GM18870 (cell line): ENCODE results near the gene DUS1L.

Source experiments
- ATAC-seq: cut with Tn5 transposase; IDR thresholded peaks from one replicate; pipeline ENCODE4 v1.9.1; 2021; ENCODE audit warnings: moderate library complexity; ENCODE audit not compliant: unreplicated experiment

Gene DUS1L

DNA sequence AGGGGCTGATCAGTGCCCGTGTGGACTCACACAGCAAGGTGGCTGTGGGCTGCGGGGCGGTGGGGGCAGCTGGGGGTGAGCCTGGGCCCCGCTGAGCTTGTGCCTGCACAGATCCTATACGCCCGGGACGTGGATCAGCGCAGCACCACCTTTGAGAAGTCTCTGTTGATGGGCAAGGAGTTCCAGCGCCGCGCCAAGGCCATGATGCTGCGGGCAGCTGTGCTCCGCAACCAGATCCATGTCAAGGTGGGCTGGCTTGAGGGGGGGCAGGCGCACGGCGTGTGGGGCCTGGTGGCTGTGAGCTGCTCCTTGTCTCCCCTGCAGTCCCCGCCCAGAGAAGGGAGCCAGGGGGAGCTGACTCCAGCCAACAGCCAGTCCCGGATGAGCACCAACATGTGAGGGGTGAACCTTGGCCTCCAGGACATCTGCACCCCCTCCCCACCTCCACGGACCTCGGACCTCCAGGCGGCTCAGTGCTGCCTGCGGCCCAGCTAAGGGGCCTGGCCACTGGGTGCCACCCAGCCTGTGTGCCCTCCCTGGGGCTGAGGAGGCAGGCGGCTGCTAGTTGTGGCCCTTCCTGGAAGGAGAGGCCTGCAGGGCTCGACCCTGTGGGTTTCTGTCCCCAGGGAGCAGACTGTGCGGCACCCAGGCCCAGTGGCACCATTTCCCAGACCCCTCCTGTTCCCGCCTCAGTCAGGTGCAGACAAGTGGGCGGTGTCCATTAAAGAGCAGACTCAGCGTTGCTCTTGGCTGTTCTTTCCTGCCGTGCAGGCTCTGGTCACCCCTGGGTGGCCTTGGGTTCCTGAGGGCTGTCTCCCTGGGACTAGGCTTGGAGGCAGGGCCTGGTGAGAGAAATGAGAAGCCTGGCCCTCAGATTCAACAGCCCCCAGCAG, 8.6 kb downstream of the DUS1L start:
- no peak for ATAC-seq

DNA sequence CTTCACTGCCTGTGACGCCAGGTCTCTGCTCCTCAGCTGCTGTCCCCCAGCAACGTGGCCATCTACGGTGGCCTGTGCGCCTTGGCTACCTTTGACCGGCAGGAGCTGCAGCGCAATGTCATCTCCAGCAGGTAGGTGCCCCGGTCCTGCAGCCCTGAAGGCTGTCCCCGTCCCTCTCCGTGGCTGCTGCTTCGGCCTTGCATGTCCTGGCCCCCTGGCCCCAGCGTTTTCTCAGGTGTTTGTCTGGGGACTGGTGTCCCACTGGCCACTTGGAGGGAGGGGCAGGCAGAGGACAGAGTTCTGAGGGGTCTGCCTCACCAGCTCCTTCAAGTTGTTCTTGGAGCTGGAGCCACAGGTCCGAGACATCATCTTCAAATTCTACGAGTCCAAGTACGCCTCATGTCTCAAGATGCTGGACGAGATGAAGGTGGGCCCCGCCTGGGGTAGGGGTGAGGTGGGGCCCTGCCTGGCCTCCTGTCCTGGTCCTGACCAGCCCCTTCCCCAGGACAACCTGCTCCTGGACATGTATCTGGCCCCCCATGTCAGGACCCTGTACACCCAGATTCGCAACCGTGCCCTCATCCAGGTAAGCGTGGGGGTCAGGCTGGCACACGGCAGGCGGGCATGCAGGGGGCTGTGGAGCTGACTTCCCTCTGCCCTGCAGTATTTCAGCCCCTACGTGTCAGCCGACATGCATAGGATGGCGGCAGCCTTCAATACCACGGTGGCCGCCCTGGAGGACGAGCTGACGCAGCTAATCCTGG, 9.5 kb downstream of the DUS1L start:
- ATAC-seq, result no peak

DNA sequence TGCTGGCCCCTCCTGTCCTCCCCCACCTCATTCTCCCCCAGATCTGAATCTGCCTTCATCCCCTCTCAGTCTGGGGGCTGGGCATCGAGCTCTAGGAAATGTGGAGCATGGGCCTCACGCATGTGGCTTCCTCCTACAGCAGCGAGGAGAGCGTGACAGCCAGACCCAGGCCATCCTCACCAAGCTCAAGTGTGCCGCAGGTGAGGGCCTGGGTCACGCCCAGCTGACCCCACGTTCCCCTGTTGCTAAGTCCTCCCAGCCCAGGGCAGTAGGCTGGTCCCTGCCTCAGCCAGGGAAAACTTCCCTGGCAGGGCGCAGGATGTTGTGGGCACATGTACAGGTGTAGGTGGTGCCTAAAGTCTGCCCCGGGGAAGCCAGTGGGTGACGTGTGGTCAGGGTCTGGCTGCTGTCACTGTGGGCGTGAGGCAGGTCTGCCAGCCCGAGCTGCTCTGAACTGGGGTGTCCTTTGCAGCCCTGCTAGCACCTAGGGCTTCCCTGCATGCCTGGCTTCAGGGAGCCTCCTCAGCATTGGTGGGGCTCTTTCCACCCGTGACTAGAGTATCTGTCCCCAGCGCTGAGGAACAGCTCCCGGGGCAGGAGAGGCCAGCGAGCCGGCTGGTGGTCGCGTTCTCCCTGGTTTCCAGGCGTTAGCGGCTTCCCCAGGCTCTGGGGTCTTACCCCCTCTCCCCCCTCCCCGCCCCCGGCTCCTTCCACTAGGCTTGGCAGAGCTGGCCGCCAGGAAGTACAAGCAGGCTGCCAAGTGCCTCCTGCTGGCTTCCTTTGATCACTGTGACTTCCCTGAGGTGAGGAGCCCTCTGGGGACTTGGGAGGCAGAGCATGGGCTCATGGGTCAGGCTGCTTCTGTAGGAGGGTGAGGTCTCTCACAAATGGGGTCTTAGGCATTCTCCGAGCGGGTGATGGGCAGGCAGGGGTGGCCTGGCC, 10.3 kb downstream of the DUS1L start:
- ATAC-seq, result no peak

DNA sequence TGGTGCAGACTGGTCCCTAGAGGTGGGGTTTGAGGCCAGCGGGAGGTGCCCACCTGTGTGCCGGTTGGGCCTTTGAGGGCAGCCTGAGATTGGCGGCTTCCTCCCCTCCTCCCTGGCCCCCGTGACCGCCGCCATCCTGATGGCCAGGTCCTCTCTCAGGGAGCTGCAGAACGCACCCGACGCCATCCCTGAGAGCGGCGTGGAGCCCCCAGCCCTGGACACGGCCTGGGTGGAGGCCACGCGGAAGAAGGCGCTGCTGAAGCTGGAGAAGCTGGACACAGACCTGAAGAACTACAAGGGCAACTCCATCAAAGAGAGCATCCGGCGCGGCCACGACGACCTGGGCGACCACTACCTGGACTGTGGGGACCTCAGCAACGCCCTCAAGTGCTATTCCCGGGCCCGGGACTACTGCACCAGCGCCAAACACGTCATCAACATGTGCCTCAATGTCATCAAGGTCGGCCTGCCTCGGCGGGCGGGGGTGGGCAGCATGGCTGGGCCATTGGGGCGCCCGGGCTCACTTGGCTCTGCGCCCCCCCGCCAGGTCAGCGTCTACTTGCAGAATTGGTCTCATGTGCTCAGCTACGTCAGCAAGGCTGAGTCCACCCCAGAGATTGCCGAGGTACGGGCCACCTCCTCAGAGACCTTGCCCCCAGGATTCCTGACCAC, 11.1 kb downstream of the DUS1L start:
- no peak for ATAC-seq

DNA sequence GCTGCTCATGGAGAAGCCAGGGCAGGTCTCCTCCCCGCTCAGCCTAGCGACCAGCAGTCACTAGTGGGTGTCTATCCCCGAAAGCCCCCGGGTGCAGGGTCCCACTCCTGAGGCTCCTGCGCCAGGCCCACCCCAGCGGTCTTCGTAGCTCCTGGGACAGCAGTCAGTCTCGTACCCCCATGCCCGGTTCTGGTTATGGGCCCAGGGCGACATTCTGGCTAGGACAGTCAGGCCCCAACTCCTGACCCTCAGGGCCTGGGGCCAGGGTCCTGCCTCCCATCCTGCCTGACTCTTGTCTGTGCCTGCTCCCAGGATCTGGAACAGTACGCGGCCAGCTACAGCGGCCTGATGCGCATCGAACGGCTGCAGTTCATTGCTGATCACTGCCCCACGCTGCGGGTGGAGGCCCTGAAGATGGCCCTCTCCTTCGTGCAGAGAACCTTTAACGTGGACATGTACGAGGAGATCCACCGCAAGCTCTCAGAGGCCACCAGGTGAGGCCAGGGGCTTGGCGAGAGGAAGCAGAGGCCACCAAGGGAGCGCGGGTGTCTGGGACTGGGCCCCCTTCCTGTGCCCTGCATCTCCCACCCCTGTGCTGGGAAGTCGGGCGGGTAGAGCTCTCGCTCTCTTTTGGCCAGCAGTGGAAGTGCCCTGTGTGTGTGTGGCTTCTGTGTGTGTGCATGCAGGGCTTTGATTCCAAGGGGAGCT, 11.9 kb downstream of the DUS1L start:
- ATAC-seq, result no peak

DNA sequence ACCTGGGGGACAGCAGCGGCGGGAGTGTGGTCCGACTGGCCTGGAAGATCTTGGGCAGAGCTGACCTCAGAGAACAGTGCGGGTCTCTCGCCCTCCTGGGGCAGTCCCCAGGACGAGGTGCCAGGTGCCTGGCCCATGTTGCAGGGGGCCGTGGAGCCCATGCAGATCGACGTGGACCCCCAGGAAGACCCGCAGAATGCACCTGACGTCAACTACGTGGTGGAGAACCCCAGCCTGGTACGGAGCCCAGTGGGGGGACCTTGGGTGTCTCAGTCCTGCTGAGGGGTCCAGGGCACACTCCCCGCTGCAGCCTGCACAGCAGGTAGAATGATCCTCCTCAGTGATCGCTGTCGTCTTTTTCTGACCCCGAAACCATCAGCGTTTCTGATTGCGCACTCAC, 12.5 kb downstream of the DUS1L start:
- no peak for ATAC-seq

DNA sequence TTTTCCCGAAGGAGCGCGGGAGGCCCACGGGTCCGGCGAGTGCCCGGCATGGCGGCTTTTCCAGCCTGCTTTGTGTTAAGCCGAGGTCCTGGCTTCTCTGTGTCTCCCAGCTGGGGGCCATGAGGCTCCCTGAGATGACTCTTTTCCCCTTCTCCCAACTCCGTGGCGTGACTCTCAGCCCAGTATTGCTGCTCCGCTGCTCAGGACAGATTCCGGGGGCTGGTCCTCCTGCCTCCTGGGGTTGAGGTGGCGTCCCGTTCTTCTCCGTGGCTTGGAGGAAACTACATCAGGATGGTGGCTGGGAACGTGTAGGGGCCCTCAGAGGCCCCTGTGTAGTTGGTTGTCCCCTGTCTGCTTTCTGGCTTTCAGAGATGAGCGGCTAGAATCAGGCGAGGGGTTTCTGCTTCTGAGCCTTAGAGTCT, 13.0 kb downstream of the DUS1L start:
- no peak for ATAC-seq

DNA sequence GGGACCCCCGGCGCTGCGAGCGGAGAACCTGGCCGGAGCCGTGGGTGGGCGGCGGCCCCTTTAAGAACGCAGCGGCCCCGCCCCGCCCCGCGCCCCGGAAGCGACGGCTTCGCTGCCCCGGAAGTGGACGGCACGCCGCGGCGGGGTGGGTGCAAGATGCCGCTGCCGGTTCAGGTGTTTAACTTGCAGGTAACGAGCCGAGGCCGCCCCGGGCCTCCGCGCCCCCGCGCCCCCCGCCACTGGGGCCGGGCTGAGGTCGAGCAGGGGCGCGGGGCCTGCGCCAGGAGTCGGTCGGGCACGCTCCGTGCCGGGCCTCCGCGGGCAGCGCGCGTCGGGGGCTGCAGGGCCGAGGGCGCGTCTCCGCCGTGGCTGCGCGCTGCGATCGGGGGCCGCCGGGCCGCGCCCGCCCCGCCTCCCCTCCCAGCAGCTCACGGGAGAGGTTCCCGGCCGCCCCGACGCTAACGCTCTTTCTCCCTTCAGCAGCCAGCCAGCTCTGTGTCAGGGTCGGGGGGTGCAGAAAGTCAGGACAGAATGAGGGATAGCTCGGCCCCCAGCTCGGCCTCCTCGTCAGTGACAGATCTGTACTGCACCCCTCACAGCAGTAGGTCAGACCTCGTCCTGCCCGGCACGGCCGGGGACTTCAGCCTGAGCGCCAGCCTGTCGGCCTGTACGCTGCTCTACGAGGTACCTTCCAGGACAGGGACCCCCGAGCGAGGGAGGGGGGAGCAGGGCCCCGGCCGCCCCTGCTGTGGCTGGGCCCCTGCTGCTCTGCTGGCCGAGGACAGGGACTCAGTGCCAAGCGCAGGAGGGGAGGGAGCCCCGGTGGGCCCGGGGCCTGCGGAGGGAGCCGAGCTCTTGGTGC, 13.6 kb downstream of the DUS1L start, which contains the start of the genes GPS1 and RFNG:
TSS of gene GPS1 (plus strand) at position 123 of the 862 bp plus-strand sequence. CDS start at position 157, 34 bp downstream.
TSS of gene RFNG (minus strand) at position 36 of the 862 bp plus-strand sequence. CDS start 45 bp downstream, outside the sequence.
- ATAC-seq, result no peak

DNA sequence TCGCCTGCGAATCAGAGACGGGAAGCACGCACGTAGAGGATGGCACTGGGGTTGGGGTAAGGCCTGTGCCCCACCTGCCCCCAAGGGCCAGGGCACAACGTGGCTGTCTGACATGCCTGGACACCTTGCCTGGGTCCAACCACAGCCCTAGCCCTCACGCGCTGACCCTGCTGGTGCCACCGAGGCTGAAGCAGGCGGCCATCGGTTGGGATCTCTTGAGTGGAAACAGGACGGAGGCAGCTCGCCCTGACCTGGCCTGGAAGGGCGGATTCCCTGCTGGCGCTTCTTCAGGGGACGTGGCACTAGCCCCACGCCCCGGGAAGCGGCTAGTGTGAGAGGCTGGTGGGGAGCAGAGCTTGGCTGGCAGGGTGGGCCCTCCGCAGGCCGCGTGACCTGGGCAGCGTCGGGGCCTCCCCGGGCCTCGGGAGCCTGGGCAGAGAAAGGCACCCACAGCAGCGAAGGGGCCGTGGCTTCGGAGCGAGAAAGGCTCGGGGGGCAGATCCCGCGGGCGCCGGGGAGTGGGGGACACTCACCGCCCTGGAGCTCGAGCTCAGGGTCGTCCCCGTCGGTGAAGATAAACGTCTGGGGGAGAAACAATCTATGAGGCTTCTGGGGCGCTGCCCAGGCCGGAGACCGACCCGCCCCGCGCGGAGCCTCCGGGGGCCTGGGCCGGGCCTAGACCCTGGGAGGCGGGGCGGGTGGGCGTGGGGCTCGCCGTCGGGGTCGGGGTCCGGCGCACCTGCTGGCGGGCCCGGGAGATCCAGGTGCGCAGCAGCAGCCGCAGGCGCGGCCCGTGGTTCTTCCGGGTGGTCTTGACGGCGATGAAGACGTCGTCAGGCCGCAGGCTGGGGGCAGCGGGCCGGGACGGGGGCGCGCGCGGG, 14.6 kb downstream of the DUS1L start:
- ATAC-seq, result no peak

DNA sequence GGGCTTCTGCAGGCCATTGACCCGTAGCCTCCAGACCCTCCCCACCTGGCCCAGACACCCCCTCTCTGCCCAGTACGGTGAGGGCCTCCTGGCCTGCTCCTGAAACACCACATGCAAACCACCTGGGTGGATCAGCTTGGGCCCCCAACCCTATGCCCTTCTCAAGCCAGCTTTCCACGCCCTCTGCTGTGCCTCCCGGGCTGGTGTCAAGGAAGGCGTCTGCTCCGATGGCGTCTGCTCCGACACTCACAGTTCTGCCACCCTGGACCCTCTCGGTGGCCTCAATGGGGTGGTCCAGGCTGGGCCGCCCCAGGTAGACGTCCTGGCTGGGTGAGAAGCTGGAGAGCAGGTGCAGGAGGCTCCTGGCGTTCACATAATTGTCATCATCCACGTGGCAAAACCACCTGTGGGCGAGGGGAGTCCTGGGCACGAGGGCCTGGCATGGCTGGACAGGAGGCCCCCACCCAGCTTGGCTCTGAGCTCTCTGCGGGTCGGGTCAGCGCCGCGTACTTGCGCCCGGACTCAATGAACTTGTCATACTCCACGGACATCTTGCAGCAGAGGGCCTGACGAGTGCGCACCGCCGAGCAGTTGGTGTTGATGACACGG, 15.3 kb downstream of the DUS1L start:
- no peak for ATAC-seq

DNA sequence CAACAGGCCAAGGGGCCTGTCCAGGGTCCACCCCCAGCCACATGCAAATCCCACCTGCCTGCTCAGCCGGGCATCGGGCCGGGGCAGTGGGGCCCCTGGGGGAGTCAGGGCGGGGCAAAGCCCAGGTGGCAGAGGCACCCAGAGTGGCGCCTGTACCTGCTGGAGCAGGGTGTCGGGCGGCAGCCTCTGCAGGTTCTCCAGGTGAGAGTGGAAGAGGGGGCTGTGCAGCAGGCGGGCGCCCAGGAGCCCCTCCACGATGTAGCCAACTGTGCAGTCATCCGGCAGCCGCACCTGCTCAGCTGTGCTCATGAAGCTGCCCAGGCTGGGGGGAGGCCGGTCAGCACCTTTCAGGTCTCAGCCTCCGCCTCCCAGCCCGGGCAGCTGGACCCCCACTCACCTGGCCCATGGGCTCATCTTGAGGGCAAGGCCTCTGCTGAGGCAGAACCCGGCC, 16.1 kb downstream of the DUS1L start:
- ATAC-seq, result no peak

DNA sequence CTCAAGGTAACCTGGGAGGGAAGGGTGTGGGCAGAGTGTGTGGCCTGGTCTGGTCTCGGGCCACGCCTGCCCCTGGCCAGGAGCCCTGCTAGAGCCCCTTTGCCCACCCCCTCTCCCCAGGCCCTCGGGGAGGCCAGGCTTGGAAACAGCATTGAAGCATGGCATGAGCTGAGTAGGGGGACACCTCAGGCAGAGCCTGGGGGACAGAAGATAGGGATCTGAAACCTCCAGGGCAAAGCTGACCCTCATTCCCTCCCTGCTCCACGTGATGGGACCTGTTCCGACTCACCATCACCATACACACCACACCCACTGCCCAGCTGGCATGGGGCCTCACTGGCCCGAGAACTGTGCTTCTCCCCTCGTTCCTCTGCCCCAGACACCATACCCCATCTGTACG, 16.5 kb downstream of the DUS1L start:
- no peak for ATAC-seq

DNA sequence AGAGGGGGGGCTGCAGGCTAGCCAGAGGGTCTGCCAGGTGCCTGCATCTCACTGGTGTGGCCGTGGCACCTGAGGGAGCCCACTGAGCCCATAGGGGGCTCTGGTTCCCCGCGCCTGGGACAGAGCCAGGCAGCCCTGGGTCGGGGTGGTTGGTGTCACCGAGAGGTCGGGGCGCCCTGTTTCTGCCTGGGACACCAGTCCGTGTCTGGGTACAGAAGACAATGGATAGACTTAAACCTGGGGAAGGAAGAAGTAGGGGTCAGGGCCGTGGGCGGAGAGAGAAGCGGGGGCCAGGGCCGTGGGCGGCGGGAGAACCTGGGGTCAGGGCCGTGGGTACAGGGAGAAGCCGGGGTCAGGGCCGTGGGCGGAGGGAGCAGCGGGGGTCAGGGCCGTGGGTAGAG, 17.0 kb downstream of the DUS1L start:
- ATAC-seq, result no peak

DNA sequence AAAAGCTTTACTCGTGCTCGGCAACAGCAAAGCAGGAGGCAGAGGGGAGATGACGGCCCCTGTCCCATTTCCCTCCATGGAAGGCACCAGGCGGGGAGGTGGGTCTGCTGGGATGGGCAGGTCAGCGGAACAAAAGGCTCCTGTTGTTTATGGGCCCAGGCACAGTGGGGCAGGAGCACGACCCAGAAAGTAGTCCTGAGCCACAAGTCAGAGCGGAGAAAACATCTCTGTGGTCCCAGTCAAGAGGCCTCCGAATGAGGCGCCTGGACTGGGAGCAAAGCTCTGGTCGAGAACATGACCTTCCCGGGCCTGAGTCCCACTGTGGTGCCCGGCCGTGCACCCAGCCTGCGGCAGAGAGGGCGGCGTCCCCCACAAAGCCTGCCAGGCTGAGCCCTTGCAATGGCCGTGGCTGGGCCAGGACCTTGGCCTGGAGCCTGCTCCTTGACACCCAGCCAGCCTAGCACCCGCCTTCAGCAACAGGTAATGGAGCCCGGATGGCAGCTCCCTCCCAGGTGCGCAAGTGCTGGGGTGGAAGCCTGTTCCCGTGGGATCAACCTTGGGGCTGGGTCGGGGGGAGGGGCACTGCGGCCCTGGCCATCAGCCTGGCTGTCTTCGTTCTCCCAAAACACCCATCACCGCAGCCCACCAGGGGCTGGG, 17.6 kb downstream of the DUS1L start:
- no peak for ATAC-seq

DNA sequence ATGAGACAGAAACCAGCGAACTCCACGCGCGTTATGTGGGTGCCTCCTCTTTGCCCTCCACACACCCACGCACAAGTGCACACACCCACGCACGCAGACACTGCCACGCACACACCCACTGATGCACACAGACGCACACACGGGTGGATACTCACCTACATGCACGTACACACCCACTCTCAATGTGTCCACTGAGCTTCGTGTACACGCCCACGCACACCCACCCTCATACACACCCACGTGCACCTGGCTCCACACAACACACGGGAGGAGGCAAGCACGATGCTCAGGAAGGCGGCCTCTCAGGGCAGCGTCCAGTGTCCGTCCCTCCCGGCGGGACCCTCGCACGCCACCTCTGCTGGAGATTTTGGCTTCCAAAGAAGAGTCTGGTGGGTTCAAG, 18.2 kb downstream of the DUS1L start:
- no peak for ATAC-seq

DNA sequence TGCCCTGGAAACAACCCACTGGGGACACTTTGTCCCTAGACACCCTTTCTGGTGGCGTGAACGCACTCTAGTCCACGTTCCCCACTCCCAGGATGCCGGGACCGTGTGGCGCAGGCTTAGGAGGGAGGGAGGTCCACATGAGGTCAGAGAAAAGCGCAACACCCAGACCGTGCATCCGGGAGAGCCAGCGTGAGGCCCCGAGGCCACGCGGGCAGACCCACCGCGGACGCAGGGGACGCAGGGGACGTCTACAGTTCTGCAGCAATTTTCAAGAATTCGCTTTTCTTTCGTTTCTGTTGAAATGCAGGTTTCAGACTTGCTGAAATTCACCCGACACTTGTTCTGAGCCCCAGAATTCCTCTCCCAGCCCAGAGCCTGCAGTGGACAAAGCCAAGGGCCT, 18.7 kb downstream of the DUS1L start:
- ATAC-seq, result no peak
